ENCODE results near the gene TRUB1. TPM values are rescaled to one million over a fixed set of nuclear protein-coding genes. Genes with fewer than 3 reads are reported as not detected.

TRUB1 gene
- total RNA-seq, 1 donor from 2014 or later = 13.1 TPM

GRCh38 chr10:114923551-114923950, 14.4 kb upstream of the TRUB1 start:
- DNase-seq (no peak), ATAC-seq (no peak)
- no peak overlapping the region for H3K4me3 ChIP-seq
- H3K4me1 ChIP-seq = no peaks in the 10 kb centered on the region
- intact Hi-C loops (cut with DNase I) = no loop called here
- no peaks in the 10 kb centered on the region for H3K27me3 ChIP-seq (ENCODE audit: low read depth)
- no peak overlapping the region for H3K27ac ChIP-seq
- no peaks in the 10 kb centered on the region for H3K36me3 ChIP-seq
- no peak for TF ChIP-seq CTCF (IDR thresholded peaks at IDR 0.05)
- H3K9me3 ChIP-seq = no peaks in the 10 kb centered on the region

GRCh38 chr10:114925587-114926586, 12.1 kb upstream of the TRUB1 start:
- Histone ChIP-seq H3K9me3 (no peaks in the 10 kb centered on the region), H3K36me3 (no peaks in the 10 kb centered on the region), H3K4me1 (no peaks in the 10 kb centered on the region), H3K27ac (no peak overlapping the region), H3K4me3 (no peak overlapping the region), H3K27me3 (ENCODE audit: low read depth) (no peaks in the 10 kb centered on the region)
- ATAC-seq = no peak
- intact Hi-C loops (cut with DNase I) = no loop called here
- no peak for TF ChIP-seq CTCF (IDR thresholded peaks at IDR 0.05)
- no peak for DNase-seq

- Histone ChIP-seq H3K27me3 (ENCODE audit: low read depth) (no peaks in the 10 kb centered on the region), H3K36me3 (no peaks in the 10 kb centered on the region), H3K9me3 (no peaks in the 10 kb centered on the region), H3K27ac (no peak overlapping the region), H3K4me3 (no peak overlapping the region), H3K4me1 (no peaks in the 10 kb centered on the region)
- no peak for TF ChIP-seq CTCF (IDR thresholded peaks at IDR 0.05)
- ATAC-seq (no peak), DNase-seq (no peak)
- intact Hi-C loops (cut with DNase I) = no loop called here
These were observed 9.2 kb upstream of the TRUB1 start for GRCh38 chr10:114928818-114929217.

DNA sequence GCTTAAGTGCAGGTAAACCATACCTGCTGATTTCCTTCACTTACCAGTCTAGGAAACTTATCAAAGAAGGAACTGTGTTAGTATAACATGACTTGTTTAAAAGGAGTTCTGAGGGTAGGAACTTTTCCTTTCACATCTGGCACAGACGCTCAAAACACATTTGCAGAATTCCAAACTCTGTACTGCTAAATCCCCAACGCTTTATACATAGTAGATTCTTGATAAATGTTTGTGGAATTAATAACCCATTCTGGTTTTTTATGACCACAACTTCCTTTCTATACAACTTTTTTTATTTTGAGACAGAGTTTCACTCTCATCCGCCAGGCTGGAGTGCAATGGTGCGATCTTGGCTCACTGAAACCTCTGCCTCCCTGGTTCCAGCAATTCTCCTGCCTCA, 7.7 kb upstream of the TRUB1 start:
- no peak overlapping the region for H3K27ac ChIP-seq
- DNase-seq (no peak), ATAC-seq (no peak)
- TF ChIP-seq CTCF (IDR thresholded peaks at IDR 0.05) = no peak
- no peaks in the 10 kb centered on the region for H3K36me3 ChIP-seq
- no peaks in the 10 kb centered on the region for H3K27me3 ChIP-seq (ENCODE audit: low read depth)
- H3K4me3 ChIP-seq = no peak overlapping the region
- H3K4me1 ChIP-seq = no peaks in the 10 kb centered on the region
- intact Hi-C loops (cut with DNase I) = no loop called here
- no peaks in the 10 kb centered on the region for H3K9me3 ChIP-seq

- H3K36me3 ChIP-seq = no peaks in the 10 kb centered on the region
- DNase-seq = no peak
- ATAC-seq = no peak
- H3K4me3 ChIP-seq = no peak overlapping the region
- no peaks in the 10 kb centered on the region for H3K4me1 ChIP-seq
- no peak overlapping the region for H3K27ac ChIP-seq
- H3K27me3 ChIP-seq (ENCODE audit: low read depth) = no peaks in the 10 kb centered on the region
- TF ChIP-seq CTCF (IDR thresholded peaks at IDR 0.05) = no peak
- intact Hi-C loops (cut with DNase I) = no loop called here
- no peaks in the 10 kb centered on the region for H3K9me3 ChIP-seq
These were observed 6.8 kb upstream of the TRUB1 start for GRCh38 chr10:114931072-114931679.

Data from lower lobe of right lung (tissue), 2 donors.